ENCODE data around the gene QPCT. TPM values are rescaled to one million over a fixed set of nuclear protein-coding genes. Genes with fewer than 3 reads are reported as not detected.

QPCT gene
- total and polyA plus RNA-seq, 2 experiments from 2014 or later = 13.2 TPM

- TF ChIP-seq NANOG (IDR thresholded peaks at IDR 0.05; ENCODE audit: borderline replicate concordance) = no peak
Measured at GRCh38 chr2:37323176-37323780, 21.2 kb upstream of the QPCT start (continued).

- TF ChIP-seq REST (IDR thresholded peaks at IDR 0.05; ENCODE audit: unreplicated experiment) (no peak), ZNF114 (CRISPR knock-in tag; IDR thresholded peaks at IDR 0.05) (no peak), ETS1 (IDR thresholded peaks at IDR 0.05) (no peak)
- H3K4me3 Mint-ChIP-seq = peak overlapping the region; percentile 92
- H3K27me3 ChIP-seq (ENCODE audit: insufficient read depth) = peaks cover 24% of the 10 kb centered on the region
- peaks cover 20% of the 10 kb centered on the region for H3K27me3 Mint-ChIP-seq (ENCODE audit: insufficient read depth, low read depth, poor library complexity)
- H3K36me3 Mint-ChIP-seq (ENCODE audit: low read depth) = peaks cover 9% of the 10 kb centered on the region; the same call in 1 of the 3 replicates
- peaks cover 11% of the 10 kb centered on the region for H3F3A ChIP-seq (replicated peaks; ENCODE audit: low read depth)
- H3K4me2 ChIP-seq = peak overlapping the region; percentile 92
- ATAC-seq (peak; percentile 64), DNase-seq (ENCODE audit: low spot score) (peak; percentile 68)
- peaks cover 12% of the 10 kb centered on the region; the same call in 1 of the 2 replicates for H4K20me1 ChIP-seq (replicated peaks; ENCODE audit: insufficient read depth)
- no peaks in the 10 kb centered on the region for H3K9me2 ChIP-seq (ENCODE audit: insufficient read depth)
- H3K4me1 ChIP-seq (ENCODE audit: insufficient read depth) = peaks cover 27% of the 10 kb centered on the region
- H3K9me3 Mint-ChIP-seq = no peaks in the 10 kb centered on the region; the same call in 2 of the 3 replicates
- peak overlapping the region; percentile 91 for H2AFZ ChIP-seq
- H3K27ac Mint-ChIP-seq = peak overlapping the region; percentile 94
- H3K27ac ChIP-seq (ENCODE audit: low read depth) = peak overlapping the region; percentile 64; the same call in 1 of the 2 replicates
- peaks cover 3% of the 10 kb centered on the region; the same call in 1 of the 2 replicates for H3K36me3 ChIP-seq (ENCODE audit: insufficient read depth)
- H3K4me1 Mint-ChIP-seq = peaks cover 26% of the 10 kb centered on the region
- peaks cover 51% of the 10 kb centered on the region for H3K79me2 ChIP-seq (replicated peaks; ENCODE audit: insufficient read depth)
- H3K4me3 ChIP-seq = peak overlapping the region; percentile 91
Measured at GRCh38 chr2:37323781-37324535, 20.5 kb upstream of the QPCT start.

GRCh38 chr2:37324536-37324785 is 20.0 kb upstream of the QPCT start:
- peaks cover 24% of the 10 kb centered on the region for H3K27me3 ChIP-seq (ENCODE audit: insufficient read depth)
- peaks cover 46% of the 10 kb centered on the region for H3K79me2 ChIP-seq (replicated peaks; ENCODE audit: insufficient read depth)
- H3K9me2 ChIP-seq (ENCODE audit: insufficient read depth) = no peaks in the 10 kb centered on the region
- Mint-ChIP-seq H3K36me3 (ENCODE audit: low read depth) (peaks cover 9% of the 10 kb centered on the region; the same call in 1 of the 3 replicates), H3K27me3 (ENCODE audit: insufficient read depth, low read depth, poor library complexity) (peaks cover 20% of the 10 kb centered on the region), H3K4me3 (peak overlapping the region; percentile 92; the same call in 2 of the 3 replicates), H3K27ac (no peak overlapping the region), H3K4me1 (peaks cover 26% of the 10 kb centered on the region), H3K9me3 (no peaks in the 10 kb centered on the region; the same call in 2 of the 3 replicates)
- DNase-seq (ENCODE audit: low spot score) (no peak), ATAC-seq (no peak)
- H3K4me1 ChIP-seq (ENCODE audit: insufficient read depth) = peaks cover 27% of the 10 kb centered on the region
- no peak overlapping the region; the same call in 1 of the 2 replicates for H3K4me2 ChIP-seq
- no peak overlapping the region for H3K27ac ChIP-seq (ENCODE audit: low read depth)
- peaks cover 12% of the 10 kb centered on the region; the same call in 1 of the 2 replicates for H4K20me1 ChIP-seq (replicated peaks; ENCODE audit: insufficient read depth)
- no peak overlapping the region for H2AFZ ChIP-seq
- peak overlapping the region; percentile 91 for H3K4me3 ChIP-seq
- peaks cover 3% of the 10 kb centered on the region; the same call in 1 of the 2 replicates for H3K36me3 ChIP-seq (ENCODE audit: insufficient read depth)
- peaks cover 11% of the 10 kb centered on the region for H3F3A ChIP-seq (replicated peaks; ENCODE audit: low read depth)
- TF ChIP-seq ETS1 (IDR thresholded peaks at IDR 0.05) = no peak
- TF ChIP-seq ZNF331 (CRISPR knock-in tag; IDR thresholded peaks at IDR 0.05; ENCODE audit: low read depth) = no peak

All from GM23338 (cell line).